Prostate gland (tissue), 2 donors: Measurements from ENCODE around the gene LAMB1. TPM values are rescaled to one million over a fixed set of nuclear protein-coding genes. Genes with fewer than 3 reads are reported as not detected.
"Not testable (repeated sequence)": the region's sequence is repeated elsewhere in the genome, so short reads cannot be mapped to it uniquely, and the experiment has no call there.

Source experiments
- DNase-seq: peaks from one replicate; pipeline ENCODE4 v3.0.0-alpha.2; 2019; ENCODE audit warnings: low spot score
- H3K27ac ChIP-seq, 2 donors: fragments of 200-600 bp; sonication (generic); 2 replicates each; pipeline ENCODE4 v1.5.1; 2017 to 2019
- H3K27me3 ChIP-seq: fragments of 200-600 bp; sonication (generic); replicated peaks from 2 replicates; pipeline ENCODE4 v1.5.1; 2019; ENCODE audit not compliant: insufficient read depth
- H3K36me3 ChIP-seq, 2 donors: fragments of 200-600 bp; sonication (generic); 1 replicate in 1 of 2; 2 replicates in 1 of 2; pipeline versions ENCODE4 v1.5.1 to v1.8.1; 2017 to 2019
- H3K4me1 ChIP-seq: fragments of 200-600 bp; sonication (generic); replicated peaks from 2 replicates; pipeline ENCODE4 v1.5.1; 2019
- H3K4me3 ChIP-seq, 2 donors: fragments of 200-600 bp; sonication (generic); 2 replicates each; pipeline ENCODE4 v1.5.1; 2017 to 2019
- H3K9me3 ChIP-seq: fragments of 200-600 bp; sonication (generic); 2 replicates; pipeline ENCODE4 v1.5.1; 2017
- CTCF ChIP-seq, 4 experiments: fragments of 200-600 bp in 2 of 4; fragments of 450-650 bp in 2 of 4; sonication (generic) in 2 of 4; IDR thresholded peaks; 1 replicate in 3 of 4; 2 replicates in 1 of 4; pipeline ENCODE4 v1.5.1; 2016 to 2019; ENCODE audit warnings: antibody characterized with exemption in 4 of 4, mild to moderate bottlenecking in 2 of 4, moderate library complexity in 2 of 4
- POLR2A ChIP-seq: fragments of 450-650 bp; IDR thresholded peaks from one replicate; pipeline ENCODE4 v1.6.1; 2016; ENCODE audit warnings: antibody characterized with exemption, mild to moderate bottlenecking
- POLR2AphosphoS5 ChIP-seq: sonication (generic); formaldehyde crosslinking; IDR thresholded peaks from one replicate; pipeline ENCODE4 v1.6.1; 2017; ENCODE audit warnings: antibody characterized with exemption
- WGBS: methylation state at CpG from one replicate; pipeline ENCODE4 v1.1.5; 2018; 5-methylcytosine and 5-hydroxymethylcytosine counted together
- intact Hi-C: fragments of 100-400 bp; cut with DNase I; formaldehyde crosslinking; loops from one replicate; pipeline ENCODE4 v1.14.2; 2022
- total RNA-seq, 2 donors: library from RNA; depleted of rRNA; stranded (reverse); fragments of >200 nt; gene quantifications; one replicate each; pipeline ENCODE4 v1.1.0, GENCODE V29; 2016

The LAMB1 gene
- total RNA-seq, 2 donors from 2014 or later, result 15.5 to 64.1 TPM

GRCh38 chr7:107890962-107891635 lies 111.9 kb downstream of the LAMB1 start, which contains the start of gene DLD:
DLD (plus strand) TSS chr7:107891183; CDS start chr7:107891251, 68 bp downstream.
- peak in 2 of 4 experiments; percentile 32 to 38 for TF ChIP-seq CTCF (IDR thresholded peaks at IDR 0.05)
- TF ChIP-seq POLR2AphosphoS5, result peak; percentile 96
- TF ChIP-seq POLR2A, result peak; percentile 82
- intact Hi-C loops, result loop anchor here (5.0 kb wide), 1 partner anchor 111 kb away; the partner anchor contains the start of gene LAMB1
- peak; percentile 90 for DNase-seq
- no peaks in the 10 kb centered on the region for H3K36me3 ChIP-seq
- H3K27me3 ChIP-seq, result no peaks in the 10 kb centered on the region
- H3K27ac ChIP-seq, result peak within 1 kb of the TSS; percentile 90 to 91
- H3K4me3 ChIP-seq, result peak within 1 kb of the TSS; percentile 63 to 80
- no peaks in the 10 kb centered on the region for H3K9me3 ChIP-seq
- under 1% methylated on average over 50 of the region's 55 CpGs for WGBS
- peaks cover 6% of the 10 kb centered on the region for H3K4me1 ChIP-seq

DNA sequence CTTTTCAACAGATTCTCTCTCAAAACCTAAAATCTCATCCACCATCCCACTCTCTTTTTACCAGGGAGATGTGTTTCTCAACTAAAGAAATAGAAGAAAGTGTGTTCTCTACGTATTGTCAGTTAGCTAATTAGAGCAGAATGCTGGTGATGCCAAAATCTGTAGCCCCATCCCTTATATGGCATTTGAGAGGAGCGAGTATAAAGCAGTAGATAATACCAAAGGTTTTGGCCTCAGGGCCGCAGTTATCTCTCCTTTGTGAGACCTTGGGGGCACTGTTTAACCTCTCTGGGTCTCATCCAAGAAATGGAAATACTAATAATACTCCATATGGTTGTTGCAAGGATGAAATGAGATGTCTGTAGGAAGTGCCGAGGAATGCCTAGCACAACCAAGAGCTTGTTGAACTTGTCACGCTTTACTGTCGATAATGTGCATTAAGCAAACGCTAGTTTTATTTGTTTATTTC lies 112.4 kb downstream of the LAMB1 start:
- Histone ChIP-seq H3K4me1 (peaks cover 6% of the 10 kb centered on the region), H3K9me3 (no peaks in the 10 kb centered on the region), H3K27me3 (no peaks in the 10 kb centered on the region), H3K27ac (peak overlapping the region; percentile 90 to 91), H3K4me3 (peak overlapping the region; percentile 63 to 80), H3K36me3 (no peaks in the 10 kb centered on the region)
- no peak for DNase-seq
- TF ChIP-seq POLR2AphosphoS5, result no peak
- TF ChIP-seq CTCF (IDR thresholded peaks at IDR 0.05), result no peak
- no peak for TF ChIP-seq POLR2A
- intact Hi-C loops, result loop anchor here (5.0 kb wide), 1 partner anchor 112 kb away; the partner anchor contains the start of gene LAMB1
- WGBS, result 5% methylated on average over 7 of the region's 7 CpGs

DNA sequence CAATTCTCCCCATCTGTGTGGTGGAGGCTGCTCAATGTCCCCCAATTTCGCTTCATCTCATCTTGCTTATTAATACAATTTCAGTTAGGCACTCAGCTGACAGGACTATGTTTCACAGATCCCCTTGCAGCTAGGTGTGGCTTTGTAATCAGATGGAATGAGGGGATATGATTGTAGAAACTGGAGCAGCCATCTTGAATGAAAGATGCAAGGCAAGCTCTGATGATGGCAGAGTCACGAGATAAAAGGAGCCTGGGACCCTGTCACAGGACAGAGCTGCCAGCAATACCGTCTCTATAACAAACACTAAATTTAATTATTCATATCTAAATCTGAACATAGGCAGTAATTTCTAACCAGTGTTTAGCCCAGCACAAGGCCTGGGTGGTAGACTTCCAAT lies 113.0 kb downstream of the LAMB1 start:
- no peaks in the 10 kb centered on the region for H3K36me3 ChIP-seq
- H3K4me3 ChIP-seq, result no peak overlapping the region
- TF ChIP-seq POLR2A, result no peak
- TF ChIP-seq POLR2AphosphoS5, result no peak
- no peak for TF ChIP-seq CTCF (IDR thresholded peaks at IDR 0.05)
- peak overlapping the region; percentile 90 to 91 for H3K27ac ChIP-seq
- H3K4me1 ChIP-seq, result peaks cover 6% of the 10 kb centered on the region
- H3K27me3 ChIP-seq, result no peaks in the 10 kb centered on the region
- intact Hi-C loops, result loop anchor here (5.0 kb wide), 1 partner anchor 112 kb away; the partner anchor contains the start of gene LAMB1
- H3K9me3 ChIP-seq, result no peaks in the 10 kb centered on the region
- 71% methylated on average over 3 of the region's 3 CpGs for WGBS
- DNase-seq, result no peak

DNA sequence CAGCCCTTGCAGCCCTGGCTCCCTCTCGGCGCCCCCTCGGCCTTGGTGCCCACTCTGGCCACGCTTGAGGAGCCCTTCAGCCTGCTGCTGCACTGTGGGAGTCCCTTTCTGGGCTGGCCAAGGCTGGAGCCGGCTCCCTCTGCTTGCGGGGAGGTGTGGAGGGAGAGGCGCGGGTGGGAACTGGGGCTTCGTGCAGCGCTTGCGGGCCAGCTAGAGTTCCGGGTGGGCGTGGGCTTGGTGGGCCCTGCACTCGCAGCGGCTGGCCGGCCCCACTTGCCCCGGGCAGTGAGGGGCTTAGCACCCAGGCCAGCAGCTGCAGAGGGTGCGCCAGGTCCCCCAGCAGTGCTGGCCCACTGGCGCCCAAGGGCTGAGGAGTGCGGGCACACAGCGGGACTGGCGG lies 115.1 kb downstream of the LAMB1 start:
- intact Hi-C loops, H3K27me3 ChIP-seq, H3K4me1 ChIP-seq, H3K9me3 ChIP-seq, H3K36me3 ChIP-seq, DNase-seq, H3K27ac ChIP-seq, H3K4me3 ChIP-seq: not testable (repeated sequence)
- WGBS, result 94% methylated on average over 17 of the region's 22 CpGs

DNA sequence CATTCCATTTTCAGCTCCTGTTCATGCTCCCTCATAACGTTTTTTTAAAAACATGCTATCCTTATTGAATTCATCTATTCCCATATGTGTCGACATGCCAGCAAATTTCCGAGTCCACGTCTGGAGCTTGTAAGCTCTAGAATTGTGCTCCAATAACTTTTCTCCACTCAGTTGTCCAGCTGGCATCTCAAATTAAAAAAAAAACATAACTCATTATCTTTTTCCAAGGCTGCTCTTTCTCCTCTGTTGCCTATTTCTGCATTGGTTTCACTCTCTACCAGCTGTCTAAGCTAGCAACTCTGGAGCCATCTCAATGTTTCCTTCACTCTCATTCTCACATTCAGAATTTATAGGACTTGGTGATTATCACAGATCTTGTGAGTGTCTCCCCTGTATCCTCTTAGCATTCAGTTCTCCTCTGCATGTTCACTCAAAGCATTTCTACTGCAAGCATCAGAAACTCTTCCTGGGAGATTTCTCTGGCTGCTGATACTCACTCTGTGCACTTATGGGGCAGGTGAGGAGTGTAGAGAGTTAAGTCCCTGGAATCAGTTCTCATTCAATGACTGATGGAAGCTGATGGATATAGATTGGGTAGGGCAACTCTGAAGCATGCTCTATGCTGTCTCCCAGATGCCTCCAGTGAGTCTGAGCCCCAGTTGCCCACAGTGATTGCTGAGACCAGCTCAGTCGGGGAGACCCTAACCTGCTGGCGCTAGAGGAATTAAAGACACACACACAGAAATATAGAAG lies 118.7 kb downstream of the LAMB1 start:
- H3K4me3 ChIP-seq, result no peak overlapping the region
- no peaks in the 10 kb centered on the region for H3K27me3 ChIP-seq
- H3K9me3 ChIP-seq, result no peaks in the 10 kb centered on the region
- no peak for TF ChIP-seq POLR2AphosphoS5
- TF ChIP-seq CTCF (IDR thresholded peaks at IDR 0.05), result no peak
- TF ChIP-seq POLR2A, result no peak
- no peaks in the 10 kb centered on the region for H3K4me1 ChIP-seq
- intact Hi-C loops, result no loop called here
- DNase-seq, result no peak
- no peak overlapping the region for H3K27ac ChIP-seq
- no peaks in the 10 kb centered on the region for H3K36me3 ChIP-seq
- 65% methylated on average over 6 of the region's 6 CpGs for WGBS
